Chondrocyte (in vitro differentiated cells): ENCODE data around the gene VANGL2. TPM values are rescaled to one million over a fixed set of nuclear protein-coding genes. Genes with fewer than 3 reads are reported as not detected.

Source experiments
- DNase-seq: peaks from one replicate; pipeline ENCODE4 v3.0.0; 2021; ENCODE audit warnings: mixed read lengths, low spot score
- H3K27ac Mint-ChIP-seq: one replicate; pipeline ENCODE4 v1.8.0; 2021; ENCODE audit warnings: mild to moderate bottlenecking, moderate library complexity, mixed read lengths; ENCODE audit not compliant: unreplicated experiment
- H3K27me3 Mint-ChIP-seq: 2 replicates; pipeline ENCODE4 v1.8.0; 2021; ENCODE audit warnings: low read depth, mixed read lengths
- H3K36me3 Mint-ChIP-seq: 2 replicates; pipeline ENCODE4 v1.8.0; 2021; ENCODE audit warnings: low read depth, mixed read lengths
- H3K4me1 Mint-ChIP-seq: 2 replicates; pipeline ENCODE4 v1.8.0; 2021; ENCODE audit warnings: low read depth, mild to moderate bottlenecking, mixed read lengths
- H3K4me3 Mint-ChIP-seq: one replicate; pipeline ENCODE4 v1.8.0; 2021; ENCODE audit warnings: mild to moderate bottlenecking, moderate library complexity, mixed read lengths; ENCODE audit not compliant: unreplicated experiment
- H3K9me3 Mint-ChIP-seq: 2 replicates; pipeline ENCODE4 v1.8.0; 2021; ENCODE audit warnings: low read depth, mixed read lengths
- CTCF ChIP-seq: fragments of 200-600 bp; sonication (generic); IDR thresholded peaks from 2 replicates; pipeline ENCODE4 v1.5.0; 2021; ENCODE audit warnings: antibody characterized with exemption, mild to moderate bottlenecking, moderate library complexity
- total RNA-seq: library from RNA; stranded (reverse); gene quantifications from 3 replicates; pipeline ENCODE4 v1.2.1, GENCODE V29; 2021

Gene VANGL2
- total RNA-seq, 1 donor from 2014 or later: 11.3 TPM

GRCh38 chr1:160397651-160398050 lies 2.7 kb upstream of the VANGL2 start:
- Mint-ChIP-seq H3K27me3 (peaks cover 6% of the 10 kb centered on the region), H3K27ac (no peak overlapping the region), H3K4me1 (peaks cover 15% of the 10 kb centered on the region), H3K4me3 (no peak overlapping the region), H3K9me3 (no peaks in the 10 kb centered on the region), H3K36me3 (no peaks in the 10 kb centered on the region)
- no peak for DNase-seq
- no peak for TF ChIP-seq CTCF

DNA sequence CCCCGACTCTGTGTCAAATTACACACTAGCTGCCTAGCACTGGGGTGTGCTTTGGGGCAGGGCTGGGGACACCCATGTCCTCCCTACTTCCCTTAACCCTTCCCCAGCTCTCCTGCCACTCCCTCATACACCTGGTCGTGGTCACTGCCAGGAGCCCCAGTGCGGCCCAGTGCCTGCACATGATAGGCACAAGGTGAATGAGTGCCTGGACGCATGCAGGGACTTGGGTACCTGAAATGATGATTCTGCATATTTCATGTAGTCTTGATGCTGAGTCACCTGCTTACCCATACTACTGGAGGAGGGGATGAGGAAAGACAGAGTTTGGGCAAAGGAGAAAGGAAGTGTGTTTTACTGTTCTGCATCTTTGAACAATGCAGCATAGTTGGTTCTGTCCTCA lies 1.5 kb upstream of the VANGL2 start:
- no peak overlapping the region for H3K27ac Mint-ChIP-seq
- no peak for TF ChIP-seq CTCF

GRCh38 chr1:160399544-160400222 lies 681 bp upstream of the VANGL2 start:
- Mint-ChIP-seq H3K36me3 (no peaks in the 10 kb centered on the region), H3K27ac (peak overlapping the region; percentile 8), H3K4me1 (peaks cover 15% of the 10 kb centered on the region), H3K4me3 (peak overlapping the region; percentile 66), H3K27me3 (peaks cover 4% of the 10 kb centered on the region), H3K9me3 (no peaks in the 10 kb centered on the region)
- DNase-seq: no peak
- no peak for TF ChIP-seq CTCF

More for the DNA sequence above, 1.5 kb upstream of the VANGL2 start:
- DNase-seq: no peak
- Mint-ChIP-seq H3K9me3 (no peaks in the 10 kb centered on the region), H3K27me3 (peaks cover 4% of the 10 kb centered on the region), H3K36me3 (no peaks in the 10 kb centered on the region), H3K4me1 (peaks cover 15% of the 10 kb centered on the region), H3K4me3 (no peak overlapping the region)

DNA sequence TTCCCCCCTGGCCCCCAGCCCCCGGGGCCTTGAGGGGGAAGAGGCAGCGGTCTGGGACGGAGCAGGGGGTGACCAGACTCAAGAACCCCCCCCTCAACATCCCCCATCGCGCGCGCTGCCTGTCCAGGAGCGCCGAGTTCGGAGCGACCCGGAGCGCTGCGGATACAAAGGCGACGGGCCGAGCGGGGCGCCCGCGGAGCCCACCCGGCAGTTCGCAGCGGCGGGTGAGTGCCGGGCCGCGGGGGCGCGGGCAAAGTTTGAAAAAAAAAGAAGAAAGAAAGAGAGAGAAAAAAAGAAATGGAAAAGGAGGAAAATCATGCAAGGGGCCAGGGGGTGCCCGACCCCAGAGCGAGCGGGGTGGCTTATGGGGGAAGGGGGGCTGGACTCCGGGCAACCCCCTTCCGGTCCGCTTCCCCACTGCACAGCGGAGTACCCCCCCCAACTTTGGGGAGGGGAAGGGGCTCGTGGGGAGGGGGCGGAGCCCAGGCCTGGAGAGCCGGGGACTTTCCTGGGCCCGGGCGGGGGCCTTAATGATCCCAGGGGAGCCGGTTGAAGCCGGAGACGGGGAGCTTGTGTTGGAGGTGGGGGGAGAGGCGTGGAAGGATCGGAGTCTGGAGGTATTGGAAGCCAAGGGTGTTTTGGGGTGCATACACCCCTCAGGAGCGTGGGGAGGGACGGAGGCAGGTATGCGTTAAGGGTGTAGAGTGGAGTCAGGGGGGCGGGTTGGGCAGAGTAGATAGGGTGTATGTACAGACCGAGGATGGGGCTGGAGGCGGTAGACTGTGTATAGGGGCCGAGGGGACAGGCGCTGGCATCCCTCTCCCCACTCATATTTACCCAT lies 502 bp downstream of the VANGL2 start:
- Mint-ChIP-seq H3K4me1 (peaks cover 15% of the 10 kb centered on the region), H3K36me3 (no peaks in the 10 kb centered on the region)

More for the DNA sequence above, 502 bp downstream of the VANGL2 start:
- H3K27ac Mint-ChIP-seq: no peak overlapping the region
- peak; percentile 27 for TF ChIP-seq CTCF
- DNase-seq: no peak
- H3K4me3 Mint-ChIP-seq: peak overlapping the region; percentile 78
- H3K27me3 Mint-ChIP-seq: peaks cover 1% of the 10 kb centered on the region
- H3K9me3 Mint-ChIP-seq: no peaks in the 10 kb centered on the region
